Esophagus muscularis mucosa (tissue), 4 donors: ENCODE results near the gene NDUFS8.

Experiments used
- CTCF ChIP-seq, 3 experiments: fragments of 200-600 bp in 2 of 3; fragments of 450-650 bp in 1 of 3; sonication (generic) in 2 of 3; IDR thresholded peaks; one replicate each; pipeline ENCODE4 v1.5.1; 2017 to 2019; ENCODE audit warnings: antibody characterized with exemption in 3 of 3, mild to moderate bottlenecking in 2 of 3, moderate library complexity in 1 of 3
- EP300 ChIP-seq: sonication (generic); formaldehyde crosslinking; IDR thresholded peaks from one replicate; pipeline ENCODE4 v1.6.1; 2017; ENCODE audit warnings: antibody characterized with exemption
- POLR2A ChIP-seq: fragments of 450-650 bp; IDR thresholded peaks from one replicate; pipeline ENCODE4 v1.6.1; 2017; ENCODE audit warnings: antibody characterized with exemption, moderate library complexity, mild to moderate bottlenecking, low read depth
- POLR2AphosphoS5 ChIP-seq, 2 donors: sonication (generic); formaldehyde crosslinking; IDR thresholded peaks; one replicate each; pipeline ENCODE4 v1.6.1; 2017; ENCODE audit warnings: antibody characterized with exemption in 2 of 2

DNA sequence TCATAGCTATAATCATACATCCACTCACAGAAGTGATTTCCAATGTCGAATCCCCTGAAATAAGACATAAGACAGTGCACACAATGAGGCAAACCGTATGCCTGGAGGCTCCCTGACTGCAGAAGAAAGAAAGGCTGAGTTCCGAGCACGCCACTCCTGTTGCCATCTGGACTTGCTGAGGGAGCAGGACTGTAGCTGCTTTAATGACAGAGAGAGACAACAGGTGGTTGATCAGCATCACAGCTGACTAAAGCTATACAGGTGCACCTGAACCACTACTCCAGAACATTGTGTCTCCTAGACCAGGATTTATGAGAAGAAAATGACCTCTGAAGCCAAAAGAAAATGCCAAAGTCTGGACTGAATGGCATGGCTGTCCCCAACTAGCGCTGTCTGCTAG is 35.4 kb downstream of the NDUFS8 start:
- TF ChIP-seq POLR2A (no peak), EP300 (no peak), CTCF (IDR thresholded peaks at IDR 0.05) (no peak), POLR2AphosphoS5 (IDR thresholded peaks at IDR 0.05) (no peak)
